Subcutaneous adipose tissue (tissue), 4 donors: ENCODE measurements around the gene PRKD1. TPM values are rescaled to one million over a fixed set of nuclear protein-coding genes. Genes with fewer than 3 reads are reported as not detected.

ENCODE experiments used
- CTCF ChIP-seq: fragments of 450-650 bp; IDR thresholded peaks from one replicate; pipeline ENCODE4 v1.5.1; 2016; ENCODE audit warnings: low read depth, mild to moderate bottlenecking, control low read depth, antibody characterized with exemption, moderate library complexity
- total RNA-seq, 4 donors: library from RNA; depleted of rRNA; stranded (reverse); fragments of >200 nt; gene quantifications; one replicate each; pipeline ENCODE4 v1.1.0, GENCODE V29; 2016

Gene PRKD1
- total RNA-seq, 4 donors from 2014 or later, result 7.8 to 19.4 (median 19.1) TPM

- TF ChIP-seq CTCF, result no peak
Observed at GRCh38 chr14:29687071-29687765, 240.4 kb downstream of the PRKD1 start.

- TF ChIP-seq CTCF, result no peak
Observed at GRCh38 chr14:29684926-29685325, 242.7 kb downstream of the PRKD1 start.

- no peak for TF ChIP-seq CTCF
Observed at GRCh38 chr14:29682789-29683188, 244.9 kb downstream of the PRKD1 start.

GRCh38 chr14:29681316-29681715, 246.3 kb downstream of the PRKD1 start:
- no peak for TF ChIP-seq CTCF

- TF ChIP-seq CTCF, result no peak
Observed at GRCh38 chr14:29674566-29675285, 252.9 kb downstream of the PRKD1 start.

GRCh38 chr14:29672831-29673230, 254.8 kb downstream of the PRKD1 start:
- no peak for TF ChIP-seq CTCF

GRCh38 chr14:29671034-29671433, 256.6 kb downstream of the PRKD1 start:
- no peak for TF ChIP-seq CTCF
